H4 (cell line): ENCODE results near the gene CORO2B. TPM values are rescaled to one million over a fixed set of nuclear protein-coding genes. Genes with fewer than 3 reads are reported as not detected.

Experiments
- DNase-seq: peaks from one replicate; pipeline ENCODE4 v3.0.0-alpha.2; 2015; ENCODE audit warnings: low spot score
- total RNA-seq: library from RNA; depleted of rRNA; stranded (reverse); fragments of >200 nt; shearing (Covaris generic); gene quantifications from 2 replicates; pipeline ENCODE4 v1.2.3, GENCODE V29; 2014

CORO2B gene
- total RNA-seq, 1 experiment from 2014 or later: 0.64 TPM

DNA sequence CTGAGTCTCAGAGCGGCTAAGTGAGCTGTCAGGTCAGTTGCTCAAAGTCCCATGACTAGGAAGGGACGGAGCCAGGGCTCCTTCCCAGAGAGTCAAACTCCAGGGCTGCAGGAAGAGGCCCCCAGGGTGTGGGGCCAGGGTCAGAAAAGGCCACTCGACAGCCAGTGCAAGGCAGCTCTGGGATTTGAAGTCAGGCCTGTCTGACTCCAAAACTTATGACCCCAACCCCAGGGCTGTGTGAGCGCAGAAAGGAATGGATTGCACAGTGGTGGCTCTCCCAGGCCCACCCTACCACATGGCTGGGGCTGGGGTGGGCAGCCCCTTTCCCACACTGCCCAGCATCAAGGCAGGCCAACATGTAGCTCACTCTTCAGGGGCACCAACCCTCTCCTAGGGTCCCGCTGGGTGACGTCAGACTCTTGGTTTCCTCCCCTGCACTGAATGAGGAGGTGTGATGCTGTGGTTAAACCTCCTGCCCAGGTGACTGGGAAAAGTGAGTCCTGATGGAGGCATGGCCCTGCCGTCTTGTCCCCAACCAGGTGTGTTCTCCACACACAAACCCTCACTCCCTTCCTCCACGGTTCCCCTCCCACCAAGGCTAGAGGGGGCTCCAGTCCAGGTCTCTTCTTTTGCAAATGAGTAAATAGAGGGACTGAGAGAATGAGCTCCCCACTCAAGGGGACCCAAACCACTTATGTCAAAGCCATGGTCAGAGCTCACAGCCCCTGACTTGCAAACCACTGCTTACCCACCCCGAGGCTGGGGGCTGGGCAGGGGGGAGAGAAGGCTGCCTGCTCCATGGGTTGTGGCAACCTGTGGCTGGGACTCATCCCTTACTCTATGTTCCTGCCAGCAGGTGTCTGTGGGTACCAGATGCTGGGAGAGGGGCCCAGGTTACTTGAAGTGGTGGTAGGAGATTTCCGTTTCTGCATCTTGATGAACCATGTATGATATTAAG lies 23.8 kb upstream of the CORO2B start:
- no peak for DNase-seq

DNA sequence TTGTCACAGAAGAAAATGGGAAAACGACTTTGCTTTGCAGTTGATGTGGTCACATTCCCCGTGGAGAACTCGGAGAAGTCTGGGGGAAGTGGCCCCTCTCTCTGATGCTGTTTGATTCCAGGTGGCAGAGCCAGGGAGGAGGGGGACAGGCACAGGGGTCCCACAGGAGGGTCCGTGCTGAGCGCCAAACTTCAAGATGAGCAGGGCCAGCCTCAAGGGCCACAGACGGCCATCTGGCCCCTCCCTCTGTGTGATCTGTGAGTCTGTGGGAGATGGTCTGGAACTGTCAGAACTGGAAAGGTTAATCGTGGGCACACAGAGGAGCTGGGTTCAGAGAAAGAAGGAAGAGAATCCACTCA lies 23.1 kb upstream of the CORO2B start:
- DNase-seq: no peak

DNA sequence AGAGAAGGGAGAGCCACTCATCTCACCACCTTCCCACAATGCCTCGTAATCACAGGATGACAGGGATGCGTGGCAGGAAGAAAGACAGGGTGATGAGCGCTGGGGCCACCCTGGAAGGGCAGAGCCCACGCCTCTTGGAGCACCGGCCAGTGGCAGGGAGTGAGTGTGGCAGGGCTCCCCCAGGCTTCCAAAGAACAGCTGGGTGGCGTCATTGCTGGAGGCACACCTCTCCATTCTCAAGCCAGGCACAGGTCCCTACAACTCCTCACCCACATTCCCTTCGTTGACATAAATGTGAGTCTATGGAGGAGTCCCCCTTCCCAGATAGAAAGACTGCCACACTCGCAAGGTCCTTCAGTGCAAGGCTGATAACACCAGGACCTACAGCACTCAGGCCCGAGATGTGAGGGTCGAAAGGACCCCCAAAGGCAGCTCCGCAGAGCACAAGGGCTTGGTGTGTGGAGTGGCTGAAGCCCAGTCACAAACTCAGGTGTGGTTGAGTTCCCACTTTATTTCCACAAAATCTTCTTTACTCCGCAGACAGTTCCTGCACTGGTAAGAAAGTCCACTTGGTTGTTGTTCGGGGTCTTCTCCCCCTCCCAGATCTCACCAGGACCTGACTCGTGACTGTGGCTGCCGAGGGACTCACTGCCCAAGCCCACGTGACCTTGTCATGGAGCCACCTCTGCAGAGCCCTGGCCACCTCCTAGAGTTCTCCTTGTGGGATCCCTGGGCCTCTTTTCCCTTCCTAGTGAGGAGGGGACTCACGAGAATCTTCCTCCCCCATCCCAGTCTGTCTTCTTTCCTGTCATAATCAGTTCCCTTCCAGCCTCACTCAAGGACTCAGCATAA lies 22.4 kb upstream of the CORO2B start:
- DNase-seq: no peak

DNA sequence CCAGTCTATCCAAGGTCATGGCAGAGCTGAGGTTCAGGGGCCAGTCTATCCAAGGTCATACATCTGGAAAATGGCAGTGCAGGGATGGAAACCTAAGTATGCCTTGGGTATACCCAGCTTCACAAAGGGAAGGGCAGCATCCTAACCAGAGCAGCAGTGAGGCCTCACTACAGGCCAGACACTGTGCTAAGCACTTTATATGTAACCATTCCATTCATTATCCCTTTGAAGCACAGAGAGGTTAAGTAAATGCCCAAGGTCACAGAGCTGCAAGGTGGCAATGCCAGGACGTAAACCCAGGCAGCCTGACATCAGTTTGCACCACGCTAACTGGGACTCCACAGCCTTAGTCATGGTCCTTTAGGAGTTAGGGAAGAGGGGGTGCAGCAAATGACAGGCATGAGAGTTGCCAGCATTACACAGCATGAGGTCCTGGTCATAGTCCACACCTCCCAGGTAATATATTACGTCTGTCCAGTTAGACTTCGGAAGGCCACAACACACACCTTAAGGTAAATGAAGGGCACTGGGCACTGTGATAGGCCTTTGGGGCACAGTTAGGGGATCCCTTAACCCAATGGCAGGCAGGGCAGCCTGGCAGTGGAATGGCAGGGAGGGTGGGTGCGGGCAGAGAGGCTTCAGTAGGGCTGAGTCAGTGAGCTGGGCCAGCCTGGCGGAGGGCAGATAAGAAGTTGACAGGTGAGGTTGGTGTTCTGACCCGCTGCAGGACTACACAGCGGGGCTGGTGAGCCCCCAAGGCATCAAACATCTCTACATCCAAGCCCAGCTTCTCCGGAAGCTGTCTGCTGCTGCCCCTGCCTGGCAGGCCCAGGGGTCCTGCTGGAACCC lies 21.1 kb upstream of the CORO2B start:
- DNase-seq: no peak

DNA sequence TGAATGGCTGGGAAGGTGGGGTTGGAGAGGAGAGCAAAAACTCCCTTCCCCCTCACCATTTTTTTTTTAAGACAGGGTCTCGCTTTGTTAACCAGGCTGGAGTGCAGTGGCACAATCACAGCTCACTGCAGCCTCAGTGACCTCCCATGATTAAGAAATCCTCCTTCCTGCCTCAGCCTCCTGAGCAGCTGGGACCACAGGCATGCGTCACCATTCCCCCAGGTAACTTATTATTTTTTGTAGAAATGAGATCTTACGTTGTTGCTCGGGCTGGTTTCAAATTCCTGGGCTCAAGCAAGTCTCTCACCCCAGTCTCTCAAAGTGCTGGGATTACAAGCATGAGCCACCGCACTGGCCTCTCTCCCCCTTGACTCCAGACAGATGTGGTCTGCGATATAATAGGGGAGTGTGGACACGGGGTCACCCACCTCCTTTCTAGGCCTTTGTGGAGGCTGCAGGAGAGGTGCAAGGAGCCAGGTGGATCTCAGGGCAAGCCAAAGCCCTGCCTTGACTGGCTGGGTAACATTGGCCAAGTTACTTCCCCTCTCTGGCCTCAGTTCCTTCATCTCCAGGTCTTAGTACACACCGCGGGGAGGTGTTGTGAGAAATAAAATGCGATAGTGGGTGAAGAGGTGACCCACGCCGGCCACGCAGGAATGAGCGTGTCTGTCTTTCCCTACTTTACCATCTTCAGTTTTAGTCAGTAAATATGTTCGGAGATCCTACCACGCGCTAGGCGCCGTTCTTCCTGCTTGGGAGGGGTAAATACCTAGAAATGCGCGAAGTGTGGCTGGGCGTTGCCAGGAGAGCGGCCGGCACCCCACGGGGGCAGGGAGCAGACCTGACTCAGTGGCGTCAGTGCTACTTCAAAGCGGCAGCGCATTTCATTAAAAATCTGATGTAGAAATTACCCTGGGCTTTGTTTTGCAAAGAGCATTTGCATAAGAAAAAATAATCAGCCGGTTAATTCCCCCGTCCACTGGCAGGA lies 20.2 kb upstream of the CORO2B start:
- DNase-seq: no peak

DNA sequence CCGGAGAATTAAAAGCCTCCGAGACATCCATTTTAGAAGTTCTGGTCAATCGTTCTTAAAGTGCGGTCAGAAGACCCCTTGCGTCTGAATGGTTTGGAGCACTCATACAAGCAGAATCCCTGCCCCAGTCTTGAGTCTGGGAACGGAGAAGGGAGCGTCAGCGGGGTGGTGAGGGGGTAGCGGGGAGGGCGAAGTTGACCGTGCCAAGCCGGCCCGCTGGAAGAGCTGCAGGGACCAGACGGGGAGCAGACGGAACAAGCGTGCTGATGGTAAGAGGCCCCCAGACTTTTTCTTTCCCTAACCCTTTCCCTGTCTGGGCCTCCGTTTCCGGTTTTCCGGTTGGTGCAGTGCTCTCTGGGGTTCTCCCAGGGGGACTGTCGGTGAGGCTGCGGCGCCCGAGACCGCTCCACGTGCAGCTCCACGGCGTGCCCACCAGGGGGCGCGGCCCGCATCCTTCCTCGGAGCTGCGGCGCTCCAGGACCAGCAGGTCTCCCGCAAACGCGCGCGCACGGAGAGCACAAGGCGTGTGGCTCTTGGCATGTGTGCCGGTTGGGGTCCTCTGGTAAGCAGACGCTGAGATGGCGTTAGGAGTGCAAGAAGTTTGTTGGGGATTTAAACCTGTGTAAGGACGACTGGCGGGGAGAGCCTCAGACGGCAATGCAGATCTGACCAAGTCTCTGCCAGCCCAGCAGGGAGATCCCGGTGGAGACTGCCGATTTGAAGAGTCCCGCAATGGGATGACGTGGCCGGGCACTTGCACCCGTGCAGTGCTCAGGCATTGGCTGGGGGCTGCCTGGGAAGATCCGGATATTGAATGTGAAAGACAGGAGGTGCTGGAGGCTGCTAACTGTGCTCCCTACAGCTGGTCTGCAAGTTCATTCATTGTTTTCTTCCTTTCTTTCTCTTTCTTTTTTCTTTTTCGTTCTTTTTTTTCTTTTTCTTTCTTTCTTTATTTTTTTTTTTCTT lies 19.2 kb upstream of the CORO2B start:
- DNase-seq: peak; percentile 58

DNA sequence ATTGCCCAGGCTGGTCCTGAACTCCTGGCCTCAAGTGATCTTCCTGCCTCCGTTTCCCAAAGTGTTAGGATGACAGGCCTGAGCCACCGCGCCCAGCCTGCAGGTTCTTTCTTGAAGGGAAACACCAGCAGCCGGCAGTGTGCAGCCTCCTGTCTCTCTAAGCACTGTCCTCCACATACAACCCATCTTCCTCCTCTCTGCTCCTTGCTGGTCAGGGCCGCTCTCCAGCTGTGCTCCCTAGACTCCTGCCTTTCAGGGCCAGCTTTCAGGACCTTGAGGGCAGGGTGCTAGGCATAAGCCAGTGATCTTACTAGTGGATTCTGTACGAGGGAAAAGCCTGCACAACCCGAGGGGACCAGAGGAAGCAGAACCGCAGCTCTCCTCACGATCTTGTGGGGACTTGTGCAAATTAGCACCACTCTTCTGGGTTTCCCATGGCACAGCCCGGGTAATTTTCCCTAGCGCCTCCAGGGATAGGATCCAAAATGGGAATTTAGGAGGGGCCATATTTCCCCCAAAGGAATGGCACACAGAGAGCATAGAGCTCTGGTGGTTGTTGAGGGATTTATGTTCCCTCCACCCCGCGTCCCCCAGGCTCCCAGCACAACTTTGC lies 18.2 kb upstream of the CORO2B start:
- DNase-seq: no peak

DNA sequence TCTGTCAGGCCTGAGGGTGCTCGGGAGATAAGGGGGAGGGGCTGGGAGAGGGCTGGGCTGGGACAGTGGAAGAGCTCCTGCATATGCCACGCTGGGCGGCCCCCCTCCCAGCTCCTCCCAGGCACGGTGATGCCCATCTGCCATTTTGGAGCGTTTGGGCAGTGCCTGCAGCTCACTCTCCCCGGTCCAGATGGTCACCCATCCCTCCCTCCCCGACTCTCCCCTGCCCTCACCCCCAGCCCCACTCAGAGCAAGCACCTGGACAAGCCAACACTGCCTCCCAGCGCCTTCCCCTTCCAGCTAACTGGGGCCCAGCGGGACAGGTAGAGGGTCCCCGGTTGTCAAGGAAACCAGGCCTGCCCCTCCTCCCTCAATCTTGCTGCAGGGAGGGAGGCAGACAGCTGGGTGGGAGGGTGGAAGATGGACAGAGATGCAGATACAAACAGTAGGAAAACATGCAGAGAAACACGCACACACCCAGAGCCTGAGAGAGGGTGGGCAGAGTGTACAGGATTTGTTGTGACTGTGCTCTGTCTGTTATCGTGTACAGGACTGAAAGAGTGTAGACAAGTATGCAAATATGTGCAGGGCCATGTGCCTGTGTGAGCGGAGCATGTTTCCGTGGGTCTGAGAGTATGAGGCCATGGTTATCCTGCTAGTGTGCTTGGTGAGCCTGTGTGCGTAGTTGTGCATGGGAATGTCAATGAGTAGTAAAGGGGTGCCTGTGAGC lies 17.5 kb upstream of the CORO2B start:
- no peak for DNase-seq

DNA sequence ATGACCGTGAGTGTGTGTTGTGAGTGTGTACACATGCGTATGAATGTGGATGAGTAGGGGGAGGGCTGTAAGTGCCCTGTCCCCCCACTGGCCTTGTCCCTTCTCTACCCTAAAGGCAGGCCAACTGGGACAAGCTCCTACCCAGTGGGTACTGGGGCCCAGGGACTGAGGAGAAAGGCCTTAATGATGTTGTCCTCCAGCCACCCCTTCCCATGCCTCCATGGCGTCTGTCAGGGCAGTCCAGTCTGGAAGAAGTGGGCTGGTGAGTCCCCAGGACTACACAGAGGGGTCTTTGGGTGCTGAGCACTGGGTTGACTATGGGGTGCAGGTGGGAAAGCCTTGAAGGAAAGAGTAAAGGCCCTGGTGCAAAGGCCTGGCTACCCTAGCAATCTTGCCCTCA lies 16.9 kb upstream of the CORO2B start:
- no peak for DNase-seq

DNA sequence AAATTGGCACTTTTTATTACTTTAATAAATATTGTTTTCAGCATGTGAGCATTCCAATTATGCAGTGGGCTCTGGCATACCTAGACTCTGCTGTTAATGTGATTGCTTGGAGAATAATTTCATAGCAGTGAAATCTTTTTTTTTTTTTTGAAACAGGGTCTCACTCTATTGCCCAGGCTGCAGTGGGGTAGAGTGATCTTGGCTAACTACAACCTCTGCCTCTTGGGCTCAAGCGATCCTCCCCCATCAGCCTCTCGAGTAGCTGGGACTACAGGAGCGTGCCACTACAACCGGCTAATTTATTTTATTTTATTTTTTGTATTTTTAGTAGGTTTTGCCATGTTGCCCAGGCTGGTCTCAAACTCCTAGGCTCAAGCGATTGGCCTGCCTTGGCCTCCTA lies 14.6 kb upstream of the CORO2B start:
- no peak for DNase-seq

DNA sequence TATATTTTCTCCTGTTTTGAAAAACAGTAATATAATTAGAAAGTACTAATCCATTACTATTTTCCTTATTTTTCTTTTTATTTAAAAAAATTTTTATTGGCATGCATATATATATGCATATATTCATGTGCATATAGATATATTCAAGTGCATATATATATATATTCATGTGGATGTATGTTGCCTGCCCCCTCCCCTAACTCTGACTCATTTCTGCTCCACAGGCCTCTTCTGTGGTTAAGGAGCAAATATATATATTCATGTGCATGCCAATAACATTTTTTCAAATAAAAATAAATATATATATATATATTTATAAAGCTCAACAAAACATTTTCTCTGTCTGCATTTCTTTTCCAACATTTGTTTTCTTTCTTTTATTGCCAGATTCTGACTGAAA lies 13.6 kb upstream of the CORO2B start:
- DNase-seq: no peak

DNA sequence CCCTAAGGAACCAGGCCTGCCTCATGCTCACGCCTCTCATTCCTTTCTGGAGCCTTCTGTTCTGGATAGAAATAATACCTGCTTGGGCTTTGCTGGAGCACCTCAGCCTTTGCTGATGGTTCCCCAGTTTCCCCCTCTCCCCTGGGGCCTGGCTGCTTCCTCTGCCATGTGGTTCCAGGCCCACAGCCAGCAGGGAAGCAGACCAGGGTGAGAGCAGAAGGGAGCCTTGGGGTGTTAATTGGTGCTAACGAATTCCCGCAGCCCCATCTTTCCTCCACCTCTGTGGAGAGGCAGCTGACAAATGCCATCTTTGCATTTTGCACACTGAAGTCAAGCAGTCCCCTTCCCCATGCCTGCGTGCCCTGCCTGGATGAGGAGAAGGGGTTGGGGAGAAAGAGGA lies 13.1 kb upstream of the CORO2B start:
- no peak for DNase-seq

DNA sequence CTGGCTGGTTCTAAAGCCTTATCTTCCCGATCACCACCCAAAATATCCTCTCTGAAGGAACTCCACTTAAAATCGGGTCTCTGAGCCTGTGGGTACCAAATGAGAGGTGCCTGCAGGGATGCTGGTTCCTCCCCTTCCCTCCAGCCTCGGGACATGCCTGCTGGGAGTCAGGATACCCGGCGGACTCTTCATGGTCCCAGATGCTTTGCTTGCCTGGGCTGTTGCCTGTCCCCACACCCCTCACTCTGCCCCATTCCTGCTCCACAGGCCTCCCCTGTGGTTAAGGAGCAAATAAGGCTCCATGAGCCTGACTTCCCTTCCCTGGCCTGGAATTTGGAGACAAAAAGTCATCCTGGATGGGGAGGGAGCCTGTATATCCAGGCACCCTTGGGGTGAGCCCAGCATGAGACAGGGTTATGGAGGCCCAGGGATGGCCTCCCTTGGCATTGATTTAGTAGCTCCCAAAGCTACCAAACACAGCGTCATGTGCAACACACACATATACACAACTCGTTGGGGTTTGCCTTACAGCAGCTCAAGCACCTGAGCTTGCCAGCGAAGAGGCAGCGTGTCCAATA lies 12.3 kb upstream of the CORO2B start:
- no peak for DNase-seq

DNA sequence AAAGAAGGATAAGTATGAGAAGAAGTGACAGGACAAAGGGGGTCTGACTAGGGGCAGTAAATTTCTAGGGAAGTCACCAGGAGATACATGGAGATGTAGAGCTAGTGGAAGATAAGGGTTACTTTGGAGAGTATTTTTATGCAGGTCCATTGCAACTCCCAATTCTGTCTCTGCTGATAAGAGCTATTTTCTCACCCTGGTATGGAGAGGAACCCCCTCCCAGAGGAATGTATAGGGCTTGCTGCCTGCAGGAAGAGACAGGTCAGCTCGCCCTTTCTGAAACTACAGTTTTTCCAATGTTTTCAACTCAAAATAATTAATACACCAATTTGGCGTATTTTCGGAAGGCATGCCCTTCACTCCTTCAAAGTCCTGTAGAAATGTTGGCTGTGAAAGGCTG lies 11.4 kb upstream of the CORO2B start:
- DNase-seq: no peak

DNA sequence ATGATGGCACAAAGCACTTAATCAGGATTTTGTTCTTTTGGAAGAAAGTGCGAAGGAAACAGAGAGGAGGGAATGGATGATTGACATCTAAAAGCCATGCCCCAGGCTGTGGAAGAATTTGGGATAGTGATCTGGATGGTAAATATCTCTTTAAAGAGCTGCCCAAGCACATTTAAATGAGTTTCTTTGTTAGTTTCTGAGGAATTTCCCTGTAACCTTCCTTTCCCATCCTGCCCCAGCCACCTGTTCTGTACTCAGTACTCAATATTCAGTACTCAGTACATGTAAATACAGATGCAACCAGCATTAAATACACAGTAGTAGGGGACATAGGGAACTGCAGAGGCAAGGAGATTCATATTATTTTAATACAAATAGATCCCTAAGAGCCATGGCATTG lies 7.8 kb upstream of the CORO2B start:
- DNase-seq: no peak

DNA sequence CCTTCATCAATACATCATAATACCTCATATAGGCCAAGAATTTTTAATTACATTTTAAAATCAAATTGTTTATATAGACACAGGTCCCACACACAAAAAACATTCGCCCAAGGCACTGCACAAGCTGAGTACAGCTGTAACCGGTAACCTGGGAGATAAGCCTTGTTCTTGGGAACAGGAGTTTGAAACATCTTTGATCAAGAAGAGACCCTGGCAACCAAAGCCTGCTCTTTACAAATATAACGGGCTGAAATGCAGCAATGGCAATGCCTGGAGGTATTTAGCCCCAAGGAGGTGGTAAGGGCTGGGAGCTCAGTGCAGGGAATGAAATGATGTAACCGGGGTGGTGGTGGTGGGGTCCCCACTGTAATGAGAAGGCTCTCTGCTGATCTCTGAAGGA lies 7.2 kb upstream of the CORO2B start:
- no peak for DNase-seq

DNA sequence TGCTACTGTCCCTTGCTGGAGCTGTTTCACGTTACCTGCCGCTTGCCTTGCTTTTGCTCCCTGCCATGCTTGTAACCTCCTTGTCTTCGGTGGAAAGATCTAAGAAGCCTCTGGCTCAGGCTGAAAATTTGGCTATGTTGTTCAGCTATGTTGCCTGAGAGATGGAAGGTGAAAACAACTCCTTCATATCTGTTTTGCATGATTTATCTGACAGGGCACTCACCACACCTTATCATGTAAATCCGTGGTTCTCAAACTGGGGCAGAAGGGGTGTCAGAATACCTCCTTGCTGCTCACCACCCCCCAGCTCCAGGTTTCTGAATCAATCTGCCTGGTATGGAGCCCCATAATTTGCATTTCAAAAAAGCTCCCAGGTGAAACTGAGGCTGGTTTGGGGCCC lies 6.5 kb upstream of the CORO2B start:
- DNase-seq: no peak

DNA sequence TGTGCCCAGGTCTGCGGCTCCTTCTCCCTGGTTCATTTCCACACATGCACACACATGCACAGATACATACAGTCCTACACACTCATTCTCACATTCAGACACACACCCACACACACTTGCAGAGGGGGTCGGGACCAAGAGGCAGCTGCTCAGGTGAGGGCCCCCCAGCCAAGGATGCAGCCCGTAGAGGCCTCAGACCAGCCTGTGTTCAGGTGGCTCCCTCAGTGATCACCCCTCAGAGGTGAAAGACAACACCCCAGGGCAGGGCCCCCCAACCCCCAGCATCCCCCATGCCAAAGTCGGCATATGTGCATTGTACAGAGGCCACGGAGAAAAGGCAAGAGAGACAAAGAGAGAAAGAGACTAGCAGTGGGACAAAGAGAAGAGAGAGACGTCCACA lies 5.9 kb upstream of the CORO2B start:
- DNase-seq: no peak
